Measurements from ENCODE around the gene TLK2.

The TLK2 gene

GRCh38 chr17:62653002-62653825 lies 174.6 kb downstream of the TLK2 start:
- in situ Hi-C loops (cut with MboI; ENCODE audit: low sequenced_read_pairs), result no loop called here

DNA sequence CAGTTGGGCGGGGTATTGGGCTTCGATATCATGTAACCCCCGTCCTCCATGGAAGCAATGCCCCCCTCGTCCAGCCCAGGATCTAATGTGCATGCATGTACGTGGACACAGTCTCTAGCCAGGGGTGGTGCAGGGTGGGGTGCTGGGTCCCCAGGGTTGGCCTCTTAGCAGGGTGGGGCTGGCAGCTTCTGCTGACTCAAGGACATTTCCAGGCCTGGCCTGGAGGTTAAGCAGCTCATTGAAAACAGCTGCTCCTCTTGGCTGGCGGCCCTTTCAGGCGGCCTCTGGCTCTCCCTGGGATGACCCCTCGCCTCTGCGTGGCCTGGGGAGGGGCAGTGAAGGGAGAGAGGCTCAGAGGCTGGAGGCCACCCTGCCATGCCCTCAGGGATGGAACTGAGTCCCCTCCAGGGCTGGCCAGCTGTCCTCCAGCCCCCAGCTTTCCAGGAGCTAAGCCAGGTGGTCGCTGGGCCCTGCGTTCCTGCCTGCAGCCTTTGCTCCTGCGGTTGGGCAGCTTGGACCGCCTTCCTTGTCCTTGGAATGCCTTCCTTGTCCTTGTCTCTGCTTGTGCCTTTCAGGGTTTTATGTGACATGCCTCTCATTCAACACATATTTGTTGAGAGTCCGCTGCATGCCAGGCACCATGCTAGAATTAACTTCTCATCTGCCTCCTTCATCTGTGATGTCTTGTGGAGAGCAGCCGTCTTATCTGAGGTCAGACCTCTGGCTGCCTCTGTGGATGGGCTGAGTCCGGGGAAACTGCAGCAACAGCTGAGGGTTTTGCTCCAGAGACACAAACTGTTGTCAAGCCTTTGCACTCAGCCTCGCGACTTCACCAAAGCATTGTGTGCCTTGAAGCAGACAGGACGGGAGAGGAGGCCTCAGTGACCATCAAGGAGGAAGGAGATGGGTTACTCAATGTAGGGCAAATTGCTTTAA lies 175.5 kb downstream of the TLK2 start:
- in situ Hi-C loops (cut with MboI; ENCODE audit: low sequenced_read_pairs), result no loop called here

DNA sequence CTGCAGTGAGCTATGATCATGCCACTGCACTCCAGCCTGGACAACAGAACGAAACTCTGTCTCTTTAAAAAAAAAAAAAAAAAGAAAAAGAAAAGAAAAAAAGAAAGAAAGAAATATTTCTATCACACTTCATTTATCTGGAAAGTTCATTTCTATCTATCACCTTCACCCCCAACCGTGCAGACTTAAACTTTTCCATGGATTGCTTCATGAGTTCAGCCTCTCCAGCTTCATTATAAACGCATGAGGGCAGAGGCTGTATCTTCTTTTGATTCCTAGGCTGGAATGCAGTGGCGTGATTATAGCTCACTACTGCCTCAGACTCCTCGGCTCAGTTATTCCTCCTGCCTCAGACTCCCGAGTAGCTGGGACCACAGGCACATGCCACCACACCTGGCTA lies 177.0 kb downstream of the TLK2 start:
- in situ Hi-C loops (cut with MboI; ENCODE audit: low sequenced_read_pairs), result no loop called here

DNA sequence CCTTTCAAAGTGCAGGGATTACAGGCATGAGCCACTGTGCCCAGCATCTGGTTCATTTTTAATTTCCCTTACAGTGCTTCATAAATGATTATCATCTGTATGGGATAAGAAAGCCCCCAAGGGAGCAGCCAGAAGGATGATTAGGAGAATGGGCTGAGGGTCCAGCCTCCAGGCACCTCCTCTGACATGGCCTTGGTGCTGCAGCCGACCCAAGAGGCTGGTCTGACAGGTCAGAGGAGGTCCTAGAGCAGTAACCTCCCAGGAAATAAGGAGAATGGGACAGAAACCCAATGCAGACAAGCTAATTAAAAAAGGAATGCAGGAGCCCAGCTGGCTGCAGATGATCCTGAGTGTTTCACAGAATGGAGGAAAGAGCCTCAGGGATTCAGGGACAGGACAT lies 177.8 kb downstream of the TLK2 start:
- in situ Hi-C loops (cut with MboI; ENCODE audit: low sequenced_read_pairs), result no loop called here

GRCh38 chr17:62657145-62657665 lies 178.6 kb downstream of the TLK2 start:
- in situ Hi-C loops (cut with MboI; ENCODE audit: low sequenced_read_pairs), result no loop called here

DNA sequence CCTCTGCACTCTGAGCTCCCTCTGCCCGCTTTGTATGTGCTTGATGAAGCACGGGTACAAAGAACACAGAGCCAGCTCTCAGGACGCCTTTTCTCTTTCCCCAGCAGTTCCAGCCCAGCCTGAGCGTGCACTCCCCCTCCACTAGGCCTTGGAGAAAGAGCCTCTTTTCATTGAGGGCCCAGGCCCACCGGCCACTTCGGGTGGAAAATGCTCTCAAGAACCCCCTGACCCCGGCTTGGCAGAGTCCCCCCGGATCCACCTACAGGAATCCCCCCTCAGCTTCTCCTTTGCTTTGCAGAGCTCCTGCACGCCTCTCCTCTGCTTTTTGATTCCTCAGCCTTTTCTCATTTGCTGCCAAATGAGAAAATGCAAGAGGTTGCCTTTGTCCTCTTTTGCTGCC lies 179.1 kb downstream of the TLK2 start:
- in situ Hi-C loops (cut with MboI; ENCODE audit: low sequenced_read_pairs), result no loop called here

DNA sequence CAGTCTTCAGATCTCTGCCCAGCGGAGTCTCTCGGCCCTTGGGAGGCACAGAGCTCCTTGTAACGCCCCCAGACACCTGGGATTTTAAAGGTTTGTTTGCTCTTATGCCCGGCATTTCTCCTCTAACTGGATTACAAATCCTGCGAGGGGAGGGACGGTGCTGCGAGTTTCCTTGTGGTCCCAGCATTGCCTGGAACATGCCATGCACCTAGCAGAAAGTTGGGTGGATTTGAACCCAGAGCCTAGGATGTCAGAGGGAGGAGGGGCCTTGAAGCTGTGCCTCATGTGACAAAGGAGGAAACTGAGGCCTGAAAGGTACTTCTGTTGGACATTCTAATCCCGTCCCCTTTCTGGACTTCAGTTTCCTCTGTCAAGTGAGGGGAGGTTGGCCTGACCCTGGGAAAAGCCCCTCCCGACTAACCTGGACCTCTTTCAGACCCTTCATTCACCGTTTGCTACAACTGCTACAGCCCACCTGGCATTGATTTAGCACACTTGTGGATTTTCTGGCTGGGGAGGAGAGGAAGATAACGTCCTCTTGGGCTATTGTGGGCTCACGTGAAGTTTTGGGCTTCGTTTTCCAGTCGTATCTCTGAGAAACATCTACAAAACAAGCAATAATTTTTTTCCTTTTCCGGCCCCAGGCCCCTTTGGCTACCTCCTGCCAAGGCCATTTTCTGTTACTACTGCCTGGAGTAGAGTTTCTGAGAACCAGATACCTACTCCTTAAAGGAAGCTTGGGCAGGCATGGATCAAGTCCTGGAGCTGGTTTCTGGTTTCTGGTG lies 179.7 kb downstream of the TLK2 start:
- in situ Hi-C loops (cut with MboI; ENCODE audit: low sequenced_read_pairs), result no loop called here

DNA sequence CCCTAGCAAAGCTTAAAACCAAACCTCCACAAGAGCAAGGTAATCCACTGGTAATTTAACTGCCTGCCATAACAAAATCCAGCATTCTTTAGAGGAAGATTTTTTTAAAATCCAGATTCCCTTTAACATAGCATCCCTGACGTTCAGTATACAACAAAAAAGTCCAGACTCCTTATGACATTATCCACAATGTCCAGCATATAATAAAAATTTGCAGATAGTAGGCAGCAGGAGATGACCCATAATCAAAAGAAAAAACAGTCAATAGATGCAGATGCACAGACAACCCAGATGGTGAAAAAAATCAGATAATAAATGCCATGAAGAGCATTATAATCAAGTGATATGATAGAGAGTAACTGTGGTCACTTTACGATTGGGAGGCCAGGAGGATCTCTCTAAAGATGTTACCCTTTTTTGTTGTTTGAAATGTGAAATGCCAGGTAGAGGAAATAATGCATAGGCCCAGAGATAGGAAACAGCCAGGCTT lies 182.0 kb downstream of the TLK2 start:
- in situ Hi-C loops (cut with MboI; ENCODE audit: low sequenced_read_pairs), result no loop called here

GRCh38 chr17:62661337-62661736 lies 182.7 kb downstream of the TLK2 start:
- in situ Hi-C loops (cut with MboI; ENCODE audit: low sequenced_read_pairs), result no loop called here

DNA sequence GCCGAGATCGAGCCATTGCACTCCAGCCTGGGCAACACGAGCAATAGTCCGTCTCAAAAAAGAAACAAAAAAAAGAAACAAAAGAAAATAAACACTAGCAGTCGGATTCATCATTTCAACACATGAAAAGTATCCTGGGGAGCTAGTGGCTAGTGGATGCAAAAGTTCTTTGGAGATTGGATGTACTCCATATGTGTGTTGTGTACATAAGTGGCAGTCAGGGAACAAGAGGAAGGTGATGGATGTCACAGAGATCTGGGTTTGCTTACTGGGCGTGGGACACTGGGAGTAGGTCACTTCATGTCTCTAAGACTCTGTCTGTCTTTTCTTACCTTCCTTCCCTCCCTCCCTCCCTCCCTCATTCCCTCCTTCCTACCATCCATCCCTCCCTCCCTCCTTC lies 184.2 kb downstream of the TLK2 start:
- in situ Hi-C loops (cut with MboI; ENCODE audit: low sequenced_read_pairs), result no loop called here
